ENCODE data around the gene CCDC88C. TPM values are rescaled to one million over a fixed set of nuclear protein-coding genes. Genes with fewer than 3 reads are reported as not detected.

CCDC88C gene
- total and polyA plus RNA-seq, 2 experiments from 2014 or later: 23.6 to 60.7 TPM

GRCh38 chr14:91270188-91270587 lies 147.4 kb downstream of the CCDC88C start (continued):
- TF ChIP-seq REST (IDR thresholded peaks at IDR 0.05; ENCODE audit: unreplicated experiment): no peak
- no peak for TF ChIP-seq POLR2AphosphoS5 (IDR thresholded peaks at IDR 0.05; ENCODE audit: low read depth)
- TF ChIP-seq ZNF114 (CRISPR knock-in tag; IDR thresholded peaks at IDR 0.05): no peak
- no peak for TF ChIP-seq ZNF462 (CRISPR knock-in tag; IDR thresholded peaks at IDR 0.05)
